Measurements from ENCODE around the gene ZNF41. TPM values are rescaled to one million over a fixed set of nuclear protein-coding genes. Genes with fewer than 3 reads are reported as not detected.

Gene ZNF41
- polyA plus RNA-seq, 1 of the 3 experiments (the other 2 are of a cell fraction), result 2.7 TPM

- H3K27me3 ChIP-seq (ENCODE audit: insufficient read depth), result no peaks in the 10 kb centered on the region
- WGBS (ENCODE audit: low lambda C conversion rate), result 52% methylated on average over 3 of the region's 3 CpGs
- no peaks in the 10 kb centered on the region for H3K9me3 ChIP-seq
- ChIA-PET POLR2A (no interaction called here), CTCF (interaction anchor here (8.3 kb wide), 1 partner anchor 24 kb away, joined by 107 read pairs; no protein-coding TSS in a partner anchor)
- H3K36me3 ChIP-seq (replicated peaks in 1 of 2; ENCODE audit: control insufficient read depth in 1 of 2, insufficient read depth in 2 of 2, low read length in 1 of 2), result no peaks in the 10 kb centered on the region
- H3F3A ChIP-seq (replicated peaks; ENCODE audit: insufficient read depth), result no peaks in the 10 kb centered on the region
- H2AFZ ChIP-seq (ENCODE audit: low read depth), result no peak overlapping the region
- H3K4me3 ChIP-seq (ENCODE audit: low read depth in 2 of 2, low read length in 1 of 2), result no peak overlapping the region
- H4K20me1 ChIP-seq (ENCODE audit: insufficient read depth), result no peaks in the 10 kb centered on the region
- no peaks in the 10 kb centered on the region for H3K79me2 ChIP-seq (ENCODE audit: insufficient read depth)
- no peak overlapping the region for H3K4me2 ChIP-seq
- no peak for DNase-seq
- H3K27ac ChIP-seq (ENCODE audit: low read depth in 2 of 2, low read length in 1 of 2), result no peak overlapping the region
- H3K4me1 ChIP-seq (ENCODE audit: control insufficient read depth in 1 of 2, insufficient read depth in 2 of 2, low read depth in 1 of 2, low read length in 1 of 2), result peaks cover 0 to 3% of the 10 kb centered on the region in 2 experiments; a peak in 1 of 4 replicates
- H3K9me2 ChIP-seq, result no peaks in the 10 kb centered on the region
- TF ChIP-seq GATA2 (CRISPR knock-in tag; IDR thresholded peaks at IDR 0.05), result no peak
- TF ChIP-seq MAX (IDR thresholded peaks at IDR 0.05; ENCODE audit: low read depth), result no peak
- TF ChIP-seq ZBTB33 (IDR thresholded peaks at IDR 0.05; ENCODE audit: borderline replicate concordance, low read depth), result no peak
- no peak for TF ChIP-seq TCF12 (IDR thresholded peaks at IDR 0.05)
- TF ChIP-seq RAD21 (IDR thresholded peaks at IDR 0.05; ENCODE audit: low read length), result no peak
- no peak for TF ChIP-seq FOSL2 (IDR thresholded peaks at IDR 0.05; ENCODE audit: borderline replicate concordance, low read depth)
- no peak overlapping the region for H3K9ac ChIP-seq
Measured at GRCh38 chrX:47499293-47499692, 16.3 kb upstream of the ZNF41 start.

- H3K4me3 ChIP-seq (ENCODE audit: low read depth in 2 of 2, low read length in 1 of 2), result no peak overlapping the region
- ChIA-PET POLR2A (interaction anchor here (0.6 kb wide), 1 partner anchor 343 kb away, joined by 4 read pairs; no protein-coding TSS in a partner anchor), CTCF (interaction anchor here (8.3 kb wide), 1 partner anchor 25 kb away, joined by 107 read pairs; no protein-coding TSS in a partner anchor)
- DNase-seq, result no peak
- H3K36me3 ChIP-seq (replicated peaks in 1 of 2; ENCODE audit: control insufficient read depth in 1 of 2, insufficient read depth in 2 of 2, low read length in 1 of 2), result no peaks in the 10 kb centered on the region
- H3K27me3 ChIP-seq (ENCODE audit: insufficient read depth), result no peaks in the 10 kb centered on the region
- no peaks in the 10 kb centered on the region for H3F3A ChIP-seq (replicated peaks; ENCODE audit: insufficient read depth)
- H3K9me3 ChIP-seq, result no peaks in the 10 kb centered on the region
- peaks cover 0 to 3% of the 10 kb centered on the region in 2 experiments; a peak in 1 of 4 replicates for H3K4me1 ChIP-seq (ENCODE audit: control insufficient read depth in 1 of 2, insufficient read depth in 2 of 2, low read depth in 1 of 2, low read length in 1 of 2)
- H3K9me2 ChIP-seq, result no peaks in the 10 kb centered on the region
- no peak overlapping the region for H2AFZ ChIP-seq (ENCODE audit: low read depth)
- H3K4me2 ChIP-seq, result no peak overlapping the region
- no peaks in the 10 kb centered on the region for H3K79me2 ChIP-seq (ENCODE audit: insufficient read depth)
- H3K9ac ChIP-seq, result no peak overlapping the region
- TF ChIP-seq MAX (IDR thresholded peaks at IDR 0.05; ENCODE audit: low read depth), result no peak
- TF ChIP-seq TCF12 (IDR thresholded peaks at IDR 0.05), result no peak
- no peak for TF ChIP-seq RFX5 (IDR thresholded peaks at IDR 0.05; ENCODE audit: low read length)
- TF ChIP-seq SIN3A (IDR thresholded peaks at IDR 0.05; ENCODE audit: borderline replicate concordance, low read depth, low read length), result no peak
- no peak for TF ChIP-seq CHD2 (IDR thresholded peaks at IDR 0.05; ENCODE audit: low read length, partially characterized antibody)
- TF ChIP-seq YY1 (IDR thresholded peaks at IDR 0.05; ENCODE audit: low read depth), result no peak
- TF ChIP-seq FOXM1 (IDR thresholded peaks at IDR 0.05; ENCODE audit: low read depth), result no peak
- no peak for TF ChIP-seq USF1 (IDR thresholded peaks at IDR 0.05; ENCODE audit: borderline replicate concordance, low read depth)
- no peak for TF ChIP-seq FOSL2 (IDR thresholded peaks at IDR 0.05; ENCODE audit: borderline replicate concordance, low read depth)
- no peak for TF ChIP-seq IRF3 (IDR thresholded peaks at IDR 0.05; ENCODE audit: low read depth, low read length)
- TF ChIP-seq RXRA (IDR thresholded peaks at IDR 0.05; ENCODE audit: borderline replicate concordance, low read depth), result no peak
- TF ChIP-seq SMC3 (IDR thresholded peaks at IDR 0.05; ENCODE audit: low read depth, low read length), result no peak
- TF ChIP-seq GABPA (IDR thresholded peaks at IDR 0.05; ENCODE audit: low read depth), result no peak
- no peak for TF ChIP-seq EZH2phosphoT487 (IDR thresholded peaks at IDR 0.05; ENCODE audit: borderline replicate concordance, low read depth)
- no peak for TF ChIP-seq JUND (IDR thresholded peaks at IDR 0.05)
- no peaks in the 10 kb centered on the region for H4K20me1 ChIP-seq (ENCODE audit: insufficient read depth)
- H3K27ac ChIP-seq (ENCODE audit: low read depth in 2 of 2, low read length in 1 of 2), result no peak overlapping the region
- WGBS (ENCODE audit: low lambda C conversion rate), result 46% methylated on average over 4 of the region's 4 CpGs
Measured at GRCh38 chrX:47498411-47498810, 15.4 kb upstream of the ZNF41 start.
